ENCODE data around the gene C11orf16.
A peak's percentile ranks its signal among the peaks of the same experiment; 100 is the strongest.
"Not testable (repeated sequence)": the region's sequence is repeated elsewhere in the genome, so short reads cannot be mapped to it uniquely, and the experiment has no call there.

The C11orf16 gene

GRCh38 chr11:8914661-8915018 is 18.1 kb downstream of the C11orf16 start:
- Histone ChIP-seq H3K9me3 (ENCODE audit: control insufficient read depth, insufficient read depth, low read depth, low read length) (no peaks in the 10 kb centered on the region), H3K4me1 (ENCODE audit: control insufficient read depth, insufficient read depth, low read length) (peaks cover 19% of the 10 kb centered on the region; the same call in 1 of the 2 replicates), H3K9ac (ENCODE audit: low read length) (no peak overlapping the region), H3K4me3 (ENCODE audit: low read depth, low read length) (no peak overlapping the region), H3K27ac (ENCODE audit: low read depth, low read length) (no peak overlapping the region), H3K27me3 (ENCODE audit: control insufficient read depth, insufficient read depth, low read length) (peaks cover 5% of the 10 kb centered on the region), H3K36me3 (ENCODE audit: control insufficient read depth, insufficient read depth, low read length) (peaks cover 41% of the 10 kb centered on the region)

GRCh38 chr11:8913961-8914660 is 18.6 kb downstream of the C11orf16 start:
- Histone ChIP-seq H3K9me3 (ENCODE audit: control insufficient read depth, insufficient read depth, low read depth, low read length) (no peaks in the 10 kb centered on the region), H3K4me1 (ENCODE audit: control insufficient read depth, insufficient read depth, low read length) (peaks cover 19% of the 10 kb centered on the region; the same call in 1 of the 2 replicates), H3K36me3 (ENCODE audit: control insufficient read depth, insufficient read depth, low read length) (peaks cover 37% of the 10 kb centered on the region), H3K27me3 (ENCODE audit: control insufficient read depth, insufficient read depth, low read length) (peaks cover 10% of the 10 kb centered on the region), H3K27ac (ENCODE audit: low read depth, low read length) (no peak overlapping the region), H3K9ac (ENCODE audit: low read length) (no peak overlapping the region), H3K4me3 (ENCODE audit: low read depth, low read length) (no peak overlapping the region)

- Histone ChIP-seq H3K27ac (ENCODE audit: low read depth, low read length) (peak within 1 kb of the TSS; percentile 88; the same call in 1 of the 2 replicates), H3K27me3 (ENCODE audit: control insufficient read depth, insufficient read depth, low read length) (peaks cover 17% of the 10 kb centered on the region)
These were observed 21.5 kb downstream of the C11orf16 start, which contains the start of gene AKIP1 for GRCh38 chr11:8911029-8911823. TSS of gene AKIP1 (plus strand) at chr11:8911189. CDS start at chr11:8911450, 261 bp downstream.

GRCh38 chr11:8910649-8911026 is 22.1 kb downstream of the C11orf16 start:
- peak overlapping the region; percentile 70 for H3K4me3 ChIP-seq (ENCODE audit: low read depth, low read length)
- H3K27ac ChIP-seq (ENCODE audit: low read depth, low read length) = no peak overlapping the region
- H3K36me3 ChIP-seq (ENCODE audit: control insufficient read depth, insufficient read depth, low read length) = peaks cover 6% of the 10 kb centered on the region
- peak overlapping the region; percentile 45 for H3K9ac ChIP-seq (ENCODE audit: low read length)
- peaks cover 6% of the 10 kb centered on the region; the same call in 1 of the 2 replicates for H3K4me1 ChIP-seq (ENCODE audit: control insufficient read depth, insufficient read depth, low read length)
- H3K9me3 ChIP-seq (ENCODE audit: control insufficient read depth, insufficient read depth, low read depth, low read length) = no peaks in the 10 kb centered on the region
- H3K27me3 ChIP-seq (ENCODE audit: control insufficient read depth, insufficient read depth, low read length) = peaks cover 17% of the 10 kb centered on the region

More at GRCh38 chr11:8911029-8911823, 21.5 kb downstream of the C11orf16 start, which contains the start of gene AKIP1:
- Histone ChIP-seq H3K4me1 (ENCODE audit: control insufficient read depth, insufficient read depth, low read length) (peaks cover 6% of the 10 kb centered on the region; the same call in 1 of the 2 replicates), H3K4me3 (ENCODE audit: low read depth, low read length) (peak within 1 kb of the TSS; percentile 98), H3K36me3 (ENCODE audit: control insufficient read depth, insufficient read depth, low read length) (peaks cover 8% of the 10 kb centered on the region), H3K9ac (ENCODE audit: low read length) (peak within 1 kb of the TSS; percentile 92), H3K9me3 (ENCODE audit: control insufficient read depth, insufficient read depth, low read depth, low read length) (no peaks in the 10 kb centered on the region)

GRCh38 chr11:8908099-8908498 is 24.6 kb downstream of the C11orf16 start:
- no peak overlapping the region for H3K27ac ChIP-seq (ENCODE audit: low read depth, low read length)

GRCh38 chr11:8907116-8907515 is 25.6 kb downstream of the C11orf16 start:
- Histone ChIP-seq H3K27me3 (ENCODE audit: control insufficient read depth, insufficient read depth, low read length) (peaks cover 17% of the 10 kb centered on the region), H3K9ac (ENCODE audit: low read length) (no peak overlapping the region), H3K27ac (ENCODE audit: low read depth, low read length) (no peak overlapping the region), H3K36me3 (ENCODE audit: control insufficient read depth, insufficient read depth, low read length) (no peaks in the 10 kb centered on the region), H3K9me3 (ENCODE audit: control insufficient read depth, insufficient read depth, low read depth, low read length) (no peaks in the 10 kb centered on the region), H3K4me3 (ENCODE audit: low read depth, low read length) (no peak overlapping the region), H3K4me1 (ENCODE audit: control insufficient read depth, insufficient read depth, low read length) (peaks cover 3% of the 10 kb centered on the region; the same call in 1 of the 2 replicates)

More at GRCh38 chr11:8908099-8908498, 24.6 kb downstream of the C11orf16 start:
- Histone ChIP-seq H3K27me3 (ENCODE audit: control insufficient read depth, insufficient read depth, low read length) (peaks cover 17% of the 10 kb centered on the region), H3K9ac (ENCODE audit: low read length) (no peak overlapping the region), H3K9me3 (ENCODE audit: control insufficient read depth, insufficient read depth, low read depth, low read length) (no peaks in the 10 kb centered on the region), H3K4me1 (ENCODE audit: control insufficient read depth, insufficient read depth, low read length) (peaks cover 3% of the 10 kb centered on the region; the same call in 1 of the 2 replicates), H3K36me3 (ENCODE audit: control insufficient read depth, insufficient read depth, low read length) (no peaks in the 10 kb centered on the region), H3K4me3 (ENCODE audit: low read depth, low read length) (no peak overlapping the region)

- Histone ChIP-seq H3K9ac (ENCODE audit: low read length) (no peak overlapping the region), H3K9me3 (ENCODE audit: control insufficient read depth, insufficient read depth, low read depth, low read length) (no peaks in the 10 kb centered on the region), H3K27me3 (ENCODE audit: control insufficient read depth, insufficient read depth, low read length) (peaks cover 17% of the 10 kb centered on the region), H3K27ac (ENCODE audit: low read depth, low read length) (no peak overlapping the region), H3K4me3 (ENCODE audit: low read depth, low read length) (no peak overlapping the region), H3K36me3 (ENCODE audit: control insufficient read depth, insufficient read depth, low read length) (no peaks in the 10 kb centered on the region), H3K4me1 (ENCODE audit: control insufficient read depth, insufficient read depth, low read length) (peaks cover 3% of the 10 kb centered on the region; the same call in 1 of the 2 replicates)
These were observed 27.1 kb downstream of the C11orf16 start for GRCh38 chr11:8905528-8906165.

- Histone ChIP-seq H3K9me3 (ENCODE audit: control insufficient read depth, insufficient read depth, low read depth, low read length) (peaks cover 12% of the 10 kb centered on the region; the same call in 1 of the 2 replicates), H3K4me1 (ENCODE audit: control insufficient read depth, insufficient read depth, low read length) (no peaks in the 10 kb centered on the region), H3K36me3 (ENCODE audit: control insufficient read depth, insufficient read depth, low read length) (no peaks in the 10 kb centered on the region), H3K27me3 (ENCODE audit: control insufficient read depth, insufficient read depth, low read length) (no peaks in the 10 kb centered on the region), H3K4me3 (ENCODE audit: low read depth, low read length) (no peak overlapping the region), H3K9ac (ENCODE audit: low read length) (no peak overlapping the region), H3K27ac (ENCODE audit: low read depth, low read length) (no peak overlapping the region)
These were observed 33.5 kb downstream of the C11orf16 start for GRCh38 chr11:8899119-8899753.

GRCh38 chr11:8891185-8891584 is 41.6 kb downstream of the C11orf16 start:
- not testable (repeated sequence) for H3K4me3 ChIP-seq (ENCODE audit: low read depth, low read length); H3K9ac ChIP-seq (ENCODE audit: low read length); H3K27me3 ChIP-seq (ENCODE audit: control insufficient read depth, insufficient read depth, low read length); H3K4me1 ChIP-seq (ENCODE audit: control insufficient read depth, insufficient read depth, low read length); H3K27ac ChIP-seq (ENCODE audit: low read depth, low read length); H3K36me3 ChIP-seq (ENCODE audit: control insufficient read depth, insufficient read depth, low read length)
- H3K9me3 ChIP-seq (ENCODE audit: control insufficient read depth, insufficient read depth, low read depth, low read length) = peaks cover 12% of the 10 kb centered on the region

- H3K27ac ChIP-seq (ENCODE audit: low read depth, low read length) = no peak overlapping the region
- H3K9ac ChIP-seq (ENCODE audit: low read length) = no peak overlapping the region
These were observed 46.4 kb downstream of the C11orf16 start for GRCh38 chr11:8886322-8886721.

More at GRCh38 chr11:8886322-8886721, 46.4 kb downstream of the C11orf16 start:
- no peaks in the 10 kb centered on the region for H3K36me3 ChIP-seq (ENCODE audit: control insufficient read depth, insufficient read depth, low read length)
- no peaks in the 10 kb centered on the region for H3K27me3 ChIP-seq (ENCODE audit: control insufficient read depth, insufficient read depth, low read length)
- H3K9me3 ChIP-seq (ENCODE audit: control insufficient read depth, insufficient read depth, low read depth, low read length) = peaks cover 12% of the 10 kb centered on the region
- no peak overlapping the region for H3K4me3 ChIP-seq (ENCODE audit: low read depth, low read length)
- no peaks in the 10 kb centered on the region for H3K4me1 ChIP-seq (ENCODE audit: control insufficient read depth, insufficient read depth, low read length)
